ENCODE data around the gene FER.

The FER gene

DNA sequence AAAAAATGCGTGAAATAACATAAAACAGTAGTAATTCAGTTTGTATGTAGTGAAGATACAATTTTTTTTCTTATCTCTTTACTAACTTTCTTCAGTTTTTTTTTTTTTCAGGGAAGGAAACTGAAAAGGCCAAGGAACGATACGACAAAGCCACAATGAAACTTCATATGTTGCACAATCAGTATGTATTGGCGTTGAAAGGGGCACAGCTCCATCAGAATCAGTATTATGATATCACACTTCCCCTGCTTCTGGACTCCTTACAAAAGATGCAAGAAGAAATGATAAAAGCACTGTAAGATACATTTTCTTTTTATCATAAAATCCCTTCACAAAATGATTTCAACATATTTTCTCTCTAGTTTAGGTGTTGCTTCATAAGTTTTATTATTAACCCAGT lies 120.0 kb downstream of the FER start:
- Histone ChIP-seq H3K4me3 (ENCODE audit: low read depth, low read length, poor library complexity, severe bottlenecking) (no peak overlapping the region), H4K20me1 (ENCODE audit: insufficient read depth, low read length) (no peaks in the 10 kb centered on the region), H3K9me2 (ENCODE audit: low read depth, low read length) (no peaks in the 10 kb centered on the region), H3K9ac (ENCODE audit: low read length) (no peak overlapping the region), H3K27me3 (ENCODE audit: insufficient read depth, low read length) (no peaks in the 10 kb centered on the region), H3K36me3 (ENCODE audit: insufficient read depth, low read length) (no peaks in the 10 kb centered on the region), H3F3A (ENCODE audit: insufficient read depth, low read length) (0 out of 2 replicates have a peak, but pooled peaks cover 3% of the 10 kb centered on the region), H2AFZ (ENCODE audit: low read length) (no peak overlapping the region), H3K79me2 (ENCODE audit: insufficient read depth, low read length) (no peaks in the 10 kb centered on the region), H3K4me2 (ENCODE audit: low read length) (no peak overlapping the region), H3K4me1 (ENCODE audit: insufficient read depth, low read length, severe bottlenecking) (no peaks in the 10 kb centered on the region), H3K9me3 (ENCODE audit: low read length) (0 out of 2 replicates have a peak, but pooled peaks cover 3% of the 10 kb centered on the region), H3K27ac (ENCODE audit: low read depth, low read length, poor library complexity, severe bottlenecking) (no peak overlapping the region)
- TF ChIP-seq CTCF (IDR thresholded peaks at IDR 0.05; ENCODE audit: low read length) (no peak), EZH2 (IDR thresholded peaks at IDR 0.05; ENCODE audit: borderline replicate concordance, low read length) (no peak)

- 0 out of 2 replicates have a peak, but pooled peaks cover 3% of the 10 kb centered on the region for H3K9me3 ChIP-seq (ENCODE audit: low read length)
- no peak overlapping the region for H3K4me2 ChIP-seq (ENCODE audit: low read length)
- no peak overlapping the region for H3K9ac ChIP-seq (ENCODE audit: low read length)
Observed at GRCh38 chr5:108869066-108869465, 121.4 kb downstream of the FER start.

DNA sequence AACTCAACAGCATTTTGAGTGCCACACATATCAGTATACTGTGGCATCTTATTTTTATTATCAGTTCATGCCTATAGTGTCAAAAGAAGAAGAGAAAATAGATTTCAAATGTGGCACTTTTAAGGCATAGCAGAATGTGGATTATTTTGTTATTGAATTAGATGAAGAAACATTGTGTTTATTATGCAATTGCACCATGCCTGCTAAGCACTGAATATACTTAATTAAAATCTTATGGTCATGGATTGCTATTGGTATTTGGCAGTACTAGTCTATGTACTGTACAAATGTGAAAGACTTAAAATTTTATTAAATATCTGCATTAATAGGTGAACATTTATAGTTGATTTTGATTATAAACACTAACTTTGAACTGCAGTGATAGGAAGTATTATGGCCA lies 128.8 kb downstream of the FER start:
- no peak overlapping the region for H3K4me2 ChIP-seq (ENCODE audit: low read length)
- no peak overlapping the region for H2AFZ ChIP-seq (ENCODE audit: low read length)
- H3K27me3 ChIP-seq (ENCODE audit: insufficient read depth, low read length) = no peaks in the 10 kb centered on the region
- no peak overlapping the region for H3K9ac ChIP-seq (ENCODE audit: low read length)
- H3K4me3 ChIP-seq (ENCODE audit: low read depth, low read length, poor library complexity, severe bottlenecking) = no peak overlapping the region
- H3K79me2 ChIP-seq (ENCODE audit: insufficient read depth, low read length) = no peaks in the 10 kb centered on the region
- no peaks in the 10 kb centered on the region for H3K9me3 ChIP-seq (ENCODE audit: low read length)
- H3F3A ChIP-seq (ENCODE audit: insufficient read depth, low read length) = no peaks in the 10 kb centered on the region
- H3K9me2 ChIP-seq (ENCODE audit: low read depth, low read length) = no peaks in the 10 kb centered on the region
- H4K20me1 ChIP-seq (ENCODE audit: insufficient read depth, low read length) = no peaks in the 10 kb centered on the region
- no peaks in the 10 kb centered on the region for H3K4me1 ChIP-seq (ENCODE audit: insufficient read depth, low read length, severe bottlenecking)
- TF ChIP-seq CTCF (IDR thresholded peaks at IDR 0.05; ENCODE audit: low read length) (no peak), EZH2 (IDR thresholded peaks at IDR 0.05; ENCODE audit: borderline replicate concordance, low read length) (no peak)
- no peak overlapping the region for H3K27ac ChIP-seq (ENCODE audit: low read depth, low read length, poor library complexity, severe bottlenecking)
- H3K36me3 ChIP-seq (ENCODE audit: insufficient read depth, low read length) = no peaks in the 10 kb centered on the region

More at GRCh38 chr5:108869066-108869465, 121.4 kb downstream of the FER start:
- no peaks in the 10 kb centered on the region for H3K36me3 ChIP-seq (ENCODE audit: insufficient read depth, low read length)
- no peak overlapping the region for H3K27ac ChIP-seq (ENCODE audit: low read depth, low read length, poor library complexity, severe bottlenecking)
- H3F3A ChIP-seq (ENCODE audit: insufficient read depth, low read length) = 0 out of 2 replicates have a peak, but pooled peaks cover 3% of the 10 kb centered on the region
- no peaks in the 10 kb centered on the region for H4K20me1 ChIP-seq (ENCODE audit: insufficient read depth, low read length)
- no peaks in the 10 kb centered on the region for H3K4me1 ChIP-seq (ENCODE audit: insufficient read depth, low read length, severe bottlenecking)
- TF ChIP-seq CTCF (IDR thresholded peaks at IDR 0.05; ENCODE audit: low read length) = no peak
- TF ChIP-seq EZH2 (IDR thresholded peaks at IDR 0.05; ENCODE audit: borderline replicate concordance, low read length) = no peak
- no peak overlapping the region for H3K4me3 ChIP-seq (ENCODE audit: low read depth, low read length, poor library complexity, severe bottlenecking)
- H3K9me2 ChIP-seq (ENCODE audit: low read depth, low read length) = no peaks in the 10 kb centered on the region
- H3K27me3 ChIP-seq (ENCODE audit: insufficient read depth, low read length) = no peaks in the 10 kb centered on the region
- no peak overlapping the region for H2AFZ ChIP-seq (ENCODE audit: low read length)
- no peaks in the 10 kb centered on the region for H3K79me2 ChIP-seq (ENCODE audit: insufficient read depth, low read length)
